ENCODE results near the gene CCL4.
"Not testable (repeated sequence)": the region's sequence is repeated elsewhere in the genome, so short reads cannot be mapped to it uniquely, and the experiment has no call there.

CCL4 gene

GRCh38 chr17:36072431-36073121 is 31.1 kb upstream of the CCL4 start:
- H3K18ac ChIP-seq (ENCODE audit: low read length): no peak overlapping the region
- no peak overlapping the region for H4K91ac ChIP-seq (ENCODE audit: low read depth, low read length, poor library complexity)
- H3K36me3 ChIP-seq (replicated peaks in 1 of 2; ENCODE audit: control insufficient read depth in 2 of 2, insufficient read depth in 2 of 2, low read length in 2 of 2): no peaks in the 10 kb centered on the region
- H2BK15ac ChIP-seq (ENCODE audit: low read length): no peak overlapping the region
- no peak overlapping the region for H3K23ac ChIP-seq (ENCODE audit: low read depth, low read length, poor library complexity)
- no peak overlapping the region for H4K8ac ChIP-seq (ENCODE audit: low read depth, low read length)
- peak; percentile 71 for DNase-seq (ENCODE audit: low spot score)
- no peak overlapping the region for H2BK120ac ChIP-seq (ENCODE audit: low read depth, low read length)
- H3K27me3 ChIP-seq (ENCODE audit: control insufficient read depth in 3 of 3, insufficient read depth in 3 of 3, low read depth in 1 of 3, low read length in 3 of 3): no peaks in the 10 kb centered on the region
- no peak overlapping the region for H3K4ac ChIP-seq (ENCODE audit: low read length)
- H3K4me1 ChIP-seq (ENCODE audit: control insufficient read depth in 2 of 2, insufficient read depth in 1 of 2, low read depth in 1 of 2, low read length in 2 of 2): no peaks in the 10 kb centered on the region
- H3K9me3 ChIP-seq (replicated peaks in 1 of 2; ENCODE audit: control insufficient read depth in 2 of 2, insufficient read depth in 1 of 2, low read depth in 1 of 2, low read length in 2 of 2): no peaks in the 10 kb centered on the region
- H3K79me1 ChIP-seq (ENCODE audit: low read depth, low read length): no peaks in the 10 kb centered on the region
- H3K4me3 ChIP-seq (ENCODE audit: low read length in 2 of 2): no peak overlapping the region
- no CpG with 5 or more reads among the region's 12 CpGs for WGBS, 2 donors (ENCODE audit: extremely low coverage in 2 of 2, insufficient read length in 2 of 2, insufficient replicate concordance in 1 of 2)
- no peak overlapping the region for H3K4me2 ChIP-seq (ENCODE audit: insufficient read depth, low read length, poor library complexity, severe bottlenecking)
- H2BK5ac ChIP-seq (ENCODE audit: low read length): no peak overlapping the region
- H2AK5ac ChIP-seq (ENCODE audit: low read depth, low read length): no peak overlapping the region
- no peak overlapping the region for H2AFZ ChIP-seq (ENCODE audit: low read length)
- H2BK12ac ChIP-seq (ENCODE audit: low read length): no peak overlapping the region
- H3K9ac ChIP-seq (ENCODE audit: low read depth, low read length, poor library complexity): no peak overlapping the region
- no peak overlapping the region for H3K27ac ChIP-seq (replicated peaks; ENCODE audit: low read length)
- H3K14ac ChIP-seq (ENCODE audit: low read length): no peak overlapping the region

DNA sequence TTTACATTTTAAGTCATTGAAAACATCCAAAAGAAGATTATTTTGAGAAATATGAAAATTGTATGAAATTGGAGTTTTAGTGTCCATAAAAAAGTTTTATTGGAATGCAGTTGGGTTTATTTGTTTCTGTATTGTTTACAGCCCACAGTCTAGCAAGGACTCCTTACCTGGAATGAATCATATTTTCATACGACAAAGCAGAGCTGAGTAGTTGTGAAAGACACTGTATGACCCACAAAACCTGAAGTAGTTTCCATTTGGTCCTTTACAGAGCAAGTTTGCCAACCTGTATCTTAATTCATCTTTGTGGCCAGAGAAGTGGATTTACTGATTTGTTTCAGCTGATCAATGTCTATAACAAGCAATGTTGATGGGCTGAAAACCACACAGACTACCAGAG is 29.3 kb upstream of the CCL4 start:
- Histone ChIP-seq H3K27me3 (ENCODE audit: control insufficient read depth in 3 of 3, insufficient read depth in 3 of 3, low read depth in 1 of 3, low read length in 3 of 3) (no peaks in the 10 kb centered on the region), H4K8ac (ENCODE audit: low read depth, low read length) (no peak overlapping the region), H3K9me3 (replicated peaks in 1 of 2; ENCODE audit: control insufficient read depth in 2 of 2, insufficient read depth in 1 of 2, low read depth in 1 of 2, low read length in 2 of 2) (no peaks in the 10 kb centered on the region), H2AK5ac (ENCODE audit: low read depth, low read length) (no peak overlapping the region), H3K36me3 (replicated peaks in 1 of 2; ENCODE audit: control insufficient read depth in 2 of 2, insufficient read depth in 2 of 2, low read length in 2 of 2) (no peaks in the 10 kb centered on the region), H2BK5ac (ENCODE audit: low read length) (no peak overlapping the region), H3K9ac (ENCODE audit: low read depth, low read length, poor library complexity) (no peak overlapping the region), H3K4me3 (ENCODE audit: low read length in 2 of 2) (no peak overlapping the region), H3K4me1 (ENCODE audit: control insufficient read depth in 2 of 2, insufficient read depth in 1 of 2, low read depth in 1 of 2, low read length in 2 of 2) (no peaks in the 10 kb centered on the region), H3K4me2 (ENCODE audit: insufficient read depth, low read length, poor library complexity, severe bottlenecking) (no peak overlapping the region), H2BK15ac (ENCODE audit: low read length) (no peak overlapping the region), H2BK12ac (ENCODE audit: low read length) (no peak overlapping the region), H2BK120ac (ENCODE audit: low read depth, low read length) (no peak overlapping the region), H3K4ac (ENCODE audit: low read length) (no peak overlapping the region), H3K23ac (ENCODE audit: low read depth, low read length, poor library complexity) (no peak overlapping the region), H4K91ac (ENCODE audit: low read depth, low read length, poor library complexity) (no peak overlapping the region), H3K27ac (replicated peaks; ENCODE audit: low read length) (no peak overlapping the region), H3K14ac (ENCODE audit: low read length) (no peak overlapping the region), H2AFZ (ENCODE audit: low read length) (no peak overlapping the region), H3K18ac (ENCODE audit: low read length) (no peak overlapping the region), H3K79me1 (ENCODE audit: low read depth, low read length) (no peaks in the 10 kb centered on the region)
- WGBS, 2 donors (ENCODE audit: extremely low coverage in 2 of 2, insufficient read length in 2 of 2, insufficient replicate concordance in 1 of 2): no CpG with 5 or more reads among the region's 1 CpG
- no peak for DNase-seq (ENCODE audit: low spot score)

GRCh38 chr17:36081681-36082471 is 21.8 kb upstream of the CCL4 start:
- not testable (repeated sequence) for H3K18ac ChIP-seq (ENCODE audit: low read length); H4K91ac ChIP-seq (ENCODE audit: low read depth, low read length, poor library complexity); H2AK5ac ChIP-seq (ENCODE audit: low read depth, low read length); DNase-seq (ENCODE audit: low spot score); H2BK12ac ChIP-seq (ENCODE audit: low read length); H3K4me1 ChIP-seq (ENCODE audit: control insufficient read depth in 2 of 2, insufficient read depth in 1 of 2, low read depth in 1 of 2, low read length in 2 of 2); H2BK120ac ChIP-seq (ENCODE audit: low read depth, low read length); H2AFZ ChIP-seq (ENCODE audit: low read length); H3K14ac ChIP-seq (ENCODE audit: low read length); H2BK5ac ChIP-seq (ENCODE audit: low read length); H3K4me3 ChIP-seq (ENCODE audit: low read length in 2 of 2); H3K23ac ChIP-seq (ENCODE audit: low read depth, low read length, poor library complexity); H3K79me1 ChIP-seq (ENCODE audit: low read depth, low read length); H3K27ac ChIP-seq (replicated peaks; ENCODE audit: low read length); H3K27me3 ChIP-seq (ENCODE audit: control insufficient read depth in 3 of 3, insufficient read depth in 3 of 3, low read depth in 1 of 3, low read length in 3 of 3); H3K9ac ChIP-seq (ENCODE audit: low read depth, low read length, poor library complexity); H3K4ac ChIP-seq (ENCODE audit: low read length); H3K36me3 ChIP-seq (replicated peaks in 1 of 2; ENCODE audit: control insufficient read depth in 2 of 2, insufficient read depth in 2 of 2, low read length in 2 of 2); H4K8ac ChIP-seq (ENCODE audit: low read depth, low read length); H2BK15ac ChIP-seq (ENCODE audit: low read length); H3K4me2 ChIP-seq (ENCODE audit: insufficient read depth, low read length, poor library complexity, severe bottlenecking); H3K9me3 ChIP-seq (replicated peaks in 1 of 2; ENCODE audit: control insufficient read depth in 2 of 2, insufficient read depth in 1 of 2, low read depth in 1 of 2, low read length in 2 of 2)
- no CpG with 5 or more reads among the region's 5 CpGs for WGBS, 2 donors (ENCODE audit: extremely low coverage in 2 of 2, insufficient read length in 2 of 2, insufficient replicate concordance in 1 of 2)

- not testable (repeated sequence) for H3K4me1 ChIP-seq (ENCODE audit: control insufficient read depth in 2 of 2, insufficient read depth in 1 of 2, low read depth in 1 of 2, low read length in 2 of 2); H3K4ac ChIP-seq (ENCODE audit: low read length); H2BK12ac ChIP-seq (ENCODE audit: low read length); H3K18ac ChIP-seq (ENCODE audit: low read length); H3K4me3 ChIP-seq (ENCODE audit: low read length in 2 of 2); H3K79me1 ChIP-seq (ENCODE audit: low read depth, low read length); H2BK5ac ChIP-seq (ENCODE audit: low read length); H3K9me3 ChIP-seq (replicated peaks in 1 of 2; ENCODE audit: control insufficient read depth in 2 of 2, insufficient read depth in 1 of 2, low read depth in 1 of 2, low read length in 2 of 2); H2AK5ac ChIP-seq (ENCODE audit: low read depth, low read length); H3K14ac ChIP-seq (ENCODE audit: low read length); H3K27me3 ChIP-seq (ENCODE audit: control insufficient read depth in 3 of 3, insufficient read depth in 3 of 3, low read depth in 1 of 3, low read length in 3 of 3); DNase-seq (ENCODE audit: low spot score); H2AFZ ChIP-seq (ENCODE audit: low read length); H3K27ac ChIP-seq (replicated peaks; ENCODE audit: low read length); H3K4me2 ChIP-seq (ENCODE audit: insufficient read depth, low read length, poor library complexity, severe bottlenecking); H3K9ac ChIP-seq (ENCODE audit: low read depth, low read length, poor library complexity); H2BK15ac ChIP-seq (ENCODE audit: low read length); H3K23ac ChIP-seq (ENCODE audit: low read depth, low read length, poor library complexity); H4K91ac ChIP-seq (ENCODE audit: low read depth, low read length, poor library complexity); H4K8ac ChIP-seq (ENCODE audit: low read depth, low read length); H2BK120ac ChIP-seq (ENCODE audit: low read depth, low read length); H3K36me3 ChIP-seq (replicated peaks in 1 of 2; ENCODE audit: control insufficient read depth in 2 of 2, insufficient read depth in 2 of 2, low read length in 2 of 2)
- WGBS, 2 donors (ENCODE audit: extremely low coverage in 2 of 2, insufficient read length in 2 of 2, insufficient replicate concordance in 1 of 2): no CpG with 5 or more reads among the region's 8 CpGs
Measured at GRCh38 chr17:36082482-36083120, 21.0 kb upstream of the CCL4 start.

All from neuronal stem cell (in vitro differentiated cells).